DMS153 treated with DMSO at 0.1 percent for 48 hours (cell line): ENCODE results near the gene ASTN2.

Experiments
- DNase-seq: peaks from one replicate; lab custom pipeline; 2025; ENCODE audit not compliant: unreplicated experiment; lab: John Stamatoyannopoulos, UW

ASTN2 gene

DNA sequence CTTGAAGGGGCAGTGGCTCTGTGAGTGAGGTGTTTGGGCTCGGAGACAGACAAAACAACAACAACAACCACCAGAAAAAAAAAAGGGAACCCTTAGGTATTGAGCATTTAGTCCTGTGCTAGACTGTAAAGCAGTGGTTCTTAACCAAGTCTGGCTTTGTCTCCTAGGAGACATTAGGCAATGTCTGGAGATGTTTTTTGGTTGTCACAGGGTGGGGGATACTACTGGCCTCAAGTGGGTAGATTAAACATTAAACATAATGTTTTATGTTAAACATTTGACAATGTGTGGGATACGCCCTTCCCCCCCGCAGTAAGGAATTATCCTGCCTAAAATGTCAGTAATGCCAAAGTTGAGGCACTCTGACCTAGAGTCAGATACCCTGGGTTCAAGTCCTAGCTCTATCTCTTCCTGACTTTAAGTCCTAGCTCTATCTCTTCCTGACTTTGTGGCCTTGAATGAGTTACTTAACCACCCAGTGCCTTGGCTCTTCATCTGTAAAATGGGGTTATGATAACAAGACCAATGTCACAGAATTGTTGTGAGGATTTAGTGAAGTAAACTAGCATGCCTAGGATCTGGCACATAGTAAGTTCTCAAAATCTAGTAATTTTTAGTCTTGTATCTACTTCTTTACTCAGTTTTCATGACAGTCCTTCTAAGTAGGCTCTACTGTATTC is 725.9 kb downstream of the ASTN2 start:
- no peak for DNase-seq

DNA sequence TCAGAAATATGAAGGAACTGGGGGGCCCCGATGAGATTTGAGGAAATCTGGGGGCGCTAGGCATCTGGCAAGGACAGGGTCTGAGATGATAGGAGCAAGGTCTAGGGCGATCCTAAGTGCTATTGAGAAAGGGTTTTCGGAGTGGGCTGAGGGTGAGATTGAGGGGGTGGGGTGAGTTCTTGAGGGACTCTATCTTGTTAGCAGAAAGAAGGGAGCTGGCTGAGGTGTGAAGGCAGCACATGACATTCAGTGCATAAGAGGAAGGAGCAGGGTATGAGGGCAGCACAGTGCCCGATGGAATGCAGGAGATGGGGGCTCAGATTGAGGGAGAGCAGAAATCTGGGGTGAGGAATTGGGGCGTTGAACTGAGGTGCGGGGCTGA is 727.1 kb downstream of the ASTN2 start:
- DNase-seq: no peak

DNA sequence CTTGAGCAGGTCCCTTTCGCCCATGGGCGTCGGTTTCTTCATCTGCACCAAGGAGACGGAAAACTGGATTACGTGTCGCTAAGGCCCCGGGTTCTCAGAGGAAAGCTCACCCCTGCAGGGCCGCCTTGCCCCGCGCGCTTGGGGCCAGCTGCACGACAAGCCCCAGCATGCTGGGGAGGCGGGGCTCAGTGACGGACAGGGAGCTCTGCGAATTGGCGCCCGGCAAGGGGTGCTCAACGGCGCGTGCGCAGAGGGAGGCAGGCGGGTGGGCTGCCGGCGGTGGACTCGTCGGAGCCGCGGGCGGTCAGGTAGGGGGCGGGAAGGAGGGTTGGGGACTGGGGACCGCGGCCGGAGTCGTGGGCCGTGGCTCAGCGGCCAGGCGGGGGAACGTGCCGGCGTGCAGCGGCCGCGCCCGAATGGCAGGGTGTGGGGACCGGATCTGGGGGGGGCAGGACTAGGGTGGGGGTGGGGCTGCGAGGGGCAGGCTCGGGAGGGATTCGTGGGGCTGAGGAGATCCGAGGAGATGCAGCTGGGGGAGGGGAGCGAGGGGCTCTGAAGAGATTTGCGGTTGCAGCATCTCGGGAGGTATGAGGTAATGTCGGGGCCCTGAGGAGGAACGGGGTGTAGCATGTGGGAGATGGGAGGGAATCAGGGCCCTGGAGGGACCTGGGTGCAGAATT is 727.6 kb downstream of the ASTN2 start, which contains the start of gene TRIM32:
TSS of gene TRIM32 (plus strand) at position 232 of the 680 bp plus-strand sequence. CDS start 10,438 bp downstream, outside the sequence.
- peak; percentile 85 for DNase-seq

DNA sequence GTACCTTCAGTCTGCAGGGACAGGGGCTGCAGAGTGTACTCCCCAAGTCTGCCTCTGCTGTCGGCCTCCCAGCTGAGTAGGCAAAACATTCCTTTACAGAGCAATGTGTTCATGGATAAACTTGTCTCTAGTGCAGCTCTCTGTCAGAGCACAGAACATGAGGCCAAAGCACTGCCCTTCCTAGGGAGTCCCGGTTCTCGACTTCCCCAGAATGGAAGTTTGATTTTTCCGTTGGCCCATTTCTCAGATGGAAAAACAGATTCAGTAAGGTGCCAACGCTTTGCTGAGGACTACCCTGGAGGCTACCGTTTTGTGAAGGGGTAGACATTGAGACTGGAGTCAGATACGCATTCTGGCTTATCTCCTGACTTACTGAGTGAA is 728.2 kb downstream of the ASTN2 start:
- DNase-seq: no peak

DNA sequence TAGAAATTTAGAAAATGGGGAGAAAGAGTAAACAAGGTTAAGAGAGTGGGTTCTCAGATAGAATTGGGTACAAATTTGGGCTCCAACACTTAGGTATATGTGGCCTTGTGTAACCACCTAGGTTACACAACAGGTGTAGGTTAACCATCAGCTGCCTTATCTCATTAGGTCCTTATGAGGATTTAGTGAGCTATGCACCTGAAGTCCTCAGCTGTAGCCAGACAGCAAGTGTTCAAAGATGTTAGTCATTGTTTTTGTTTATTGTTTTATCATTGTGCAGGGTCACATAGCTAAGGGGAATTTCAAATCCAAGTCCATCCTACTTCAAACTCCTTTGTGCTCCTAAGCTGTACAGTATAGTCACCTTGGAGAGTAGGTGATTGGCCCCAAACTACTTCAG is 728.7 kb downstream of the ASTN2 start:
- no peak for DNase-seq

DNA sequence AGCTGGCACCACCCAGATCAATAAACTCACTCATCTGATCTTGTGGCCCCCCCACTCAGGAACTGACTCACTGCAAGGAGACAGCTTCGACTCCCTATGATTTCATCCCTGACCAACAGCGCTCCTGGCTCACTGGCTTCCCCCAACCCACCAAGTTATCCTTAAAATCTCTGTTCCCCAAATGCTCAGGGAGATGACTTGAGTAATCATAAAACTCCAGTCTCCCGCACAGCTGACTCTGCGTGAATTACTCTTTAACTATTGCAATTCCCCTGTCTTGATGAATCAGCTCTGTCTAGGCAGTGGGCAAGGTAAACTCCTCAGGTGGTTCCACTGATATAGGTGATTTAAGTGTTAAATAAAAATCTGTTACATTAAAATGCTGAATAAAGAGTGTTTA is 729.7 kb downstream of the ASTN2 start:
- no peak for DNase-seq

DNA sequence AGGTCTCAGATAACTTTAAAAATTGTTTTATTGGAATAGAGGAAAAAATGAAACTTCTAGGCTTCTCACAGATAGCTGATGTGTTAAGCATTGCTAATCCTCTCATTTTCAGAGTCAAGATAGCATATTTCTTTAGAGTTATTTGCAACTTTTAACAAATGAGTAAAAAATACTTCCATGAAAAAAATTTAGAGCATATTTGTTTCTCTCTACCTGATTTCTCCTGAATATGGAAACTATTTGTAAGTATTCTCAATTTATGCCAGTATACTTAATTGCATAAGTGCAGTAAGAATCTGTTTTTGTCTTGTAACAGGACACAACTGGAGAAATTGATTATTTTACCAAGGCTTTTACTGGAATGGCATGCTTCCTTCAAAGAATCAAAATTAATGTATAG is 731.3 kb downstream of the ASTN2 start:
- no peak for DNase-seq

DNA sequence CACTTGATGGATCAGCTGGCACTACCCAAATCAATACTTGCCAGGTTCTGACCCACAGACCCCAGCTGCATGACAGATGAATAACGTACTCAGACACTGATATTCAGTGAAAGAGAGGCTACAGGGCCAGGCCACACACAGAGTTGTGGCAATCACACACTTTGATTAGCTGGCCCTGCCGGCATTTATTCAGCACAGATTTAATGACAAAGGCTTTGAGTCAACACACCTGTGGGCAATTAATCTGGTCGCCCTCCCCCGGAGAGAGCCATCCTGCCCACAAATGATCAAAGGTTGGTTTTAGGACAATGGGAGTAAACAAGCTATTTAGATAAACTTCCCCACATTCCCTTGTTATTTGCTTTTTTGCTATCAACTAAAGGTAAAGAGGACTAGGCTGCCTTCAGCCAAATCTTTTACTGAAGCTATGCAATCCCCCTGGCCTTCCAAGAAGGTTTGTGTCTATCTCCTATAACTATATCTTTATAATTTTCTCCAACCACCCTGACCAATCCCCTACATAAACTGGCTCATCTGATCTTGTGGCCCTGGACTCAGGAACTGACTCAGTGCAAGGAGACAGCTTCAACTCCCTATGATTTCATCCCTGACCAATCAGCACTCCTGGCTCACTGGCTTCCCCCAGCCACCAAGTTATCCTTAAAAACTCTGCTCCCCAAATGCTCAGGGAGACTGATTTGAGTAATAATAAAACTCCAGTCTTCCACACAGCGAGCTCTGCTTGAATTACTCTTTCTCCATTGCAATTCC is 740.5 kb downstream of the ASTN2 start:
- DNase-seq: no peak

DNA sequence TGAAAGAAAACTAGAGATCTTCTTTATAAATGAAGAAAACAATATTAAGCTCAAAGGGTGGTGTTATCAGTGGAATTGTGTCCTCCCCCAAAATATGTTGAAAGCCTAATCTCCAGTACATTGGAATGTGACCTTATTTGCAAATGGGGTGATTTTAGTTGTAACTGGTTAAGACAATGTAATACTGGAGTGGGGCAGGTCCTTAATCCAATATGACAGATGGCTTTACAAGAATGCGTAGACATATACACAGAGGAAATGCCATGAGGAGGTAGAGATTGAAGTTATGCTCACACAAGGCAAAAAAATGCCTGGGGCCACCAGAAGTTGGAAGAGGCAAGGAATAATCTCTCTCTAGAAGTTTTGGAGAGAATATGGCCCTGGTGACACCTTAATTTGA is 741.5 kb downstream of the ASTN2 start:
- no peak for DNase-seq

DNA sequence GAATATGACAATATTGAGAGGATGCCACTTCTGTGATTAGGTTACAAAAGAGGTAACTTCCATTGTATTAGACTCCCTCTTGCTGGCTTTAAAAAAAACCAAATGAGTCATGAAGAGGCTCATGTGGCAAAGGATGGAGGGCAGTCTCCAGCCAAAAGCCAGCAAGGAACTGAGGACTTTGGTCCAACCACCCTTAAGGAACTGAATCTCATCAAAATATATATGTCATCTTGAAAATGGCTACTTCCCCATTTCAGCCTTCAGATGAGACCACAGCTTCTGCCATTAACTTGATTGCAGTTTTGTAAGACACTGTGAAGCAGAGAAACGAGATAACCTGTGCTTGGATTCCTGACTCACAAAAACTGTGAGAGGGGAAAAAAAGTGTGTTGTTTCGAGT is 743.3 kb downstream of the ASTN2 start:
- no peak for DNase-seq

DNA sequence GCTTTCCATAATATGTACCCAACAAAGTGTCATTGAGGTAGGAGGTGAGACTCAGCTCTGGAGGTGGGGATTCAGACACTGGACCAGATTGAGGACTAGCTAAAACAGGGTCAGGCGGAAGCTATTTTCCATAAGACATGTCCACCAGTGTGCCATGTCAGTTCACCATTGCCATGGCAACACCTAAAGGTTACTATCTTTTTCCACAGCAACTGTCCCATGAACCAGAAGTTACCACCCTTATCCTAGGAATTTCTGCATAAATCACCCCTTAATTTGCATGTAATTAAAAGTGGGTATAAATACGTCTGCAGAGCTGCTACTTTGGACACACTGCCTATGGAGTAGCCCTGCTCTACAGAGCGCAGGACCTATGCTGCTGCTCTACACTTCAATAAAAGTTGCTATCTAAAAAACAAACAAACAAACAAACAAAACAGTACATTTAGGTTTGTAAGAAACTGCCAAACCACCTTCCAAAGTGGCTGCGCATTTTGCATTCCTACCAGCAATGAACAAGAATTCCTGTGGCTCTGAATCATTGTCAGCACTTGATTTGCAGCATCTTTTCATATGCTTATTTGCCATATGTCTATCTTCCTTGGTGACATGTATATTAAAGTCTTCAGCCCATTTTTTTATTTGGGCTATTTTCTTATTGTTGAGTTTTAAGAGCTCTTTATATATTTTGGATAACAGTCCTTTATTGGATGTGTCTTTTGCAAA is 745.7 kb downstream of the ASTN2 start:
- no peak for DNase-seq

DNA sequence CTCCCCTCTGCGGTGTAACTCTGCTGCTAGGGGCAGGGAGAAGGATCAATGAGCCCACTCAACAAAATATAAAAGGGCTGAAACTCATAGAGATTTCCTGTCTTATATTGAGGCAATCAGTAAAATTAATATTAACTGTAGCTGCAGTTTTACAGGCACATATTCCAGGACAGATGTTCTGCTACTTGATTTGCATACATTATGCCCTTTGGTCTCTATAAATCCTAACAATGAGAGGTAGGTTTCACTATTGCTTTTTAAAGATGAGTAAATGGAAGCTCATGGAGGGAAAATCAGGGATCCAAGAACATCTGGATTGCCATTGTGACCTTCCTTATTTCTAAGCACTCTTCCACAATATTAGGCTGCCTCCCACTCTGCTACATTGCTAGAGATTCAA is 751.3 kb downstream of the ASTN2 start:
- DNase-seq: no peak

DNA sequence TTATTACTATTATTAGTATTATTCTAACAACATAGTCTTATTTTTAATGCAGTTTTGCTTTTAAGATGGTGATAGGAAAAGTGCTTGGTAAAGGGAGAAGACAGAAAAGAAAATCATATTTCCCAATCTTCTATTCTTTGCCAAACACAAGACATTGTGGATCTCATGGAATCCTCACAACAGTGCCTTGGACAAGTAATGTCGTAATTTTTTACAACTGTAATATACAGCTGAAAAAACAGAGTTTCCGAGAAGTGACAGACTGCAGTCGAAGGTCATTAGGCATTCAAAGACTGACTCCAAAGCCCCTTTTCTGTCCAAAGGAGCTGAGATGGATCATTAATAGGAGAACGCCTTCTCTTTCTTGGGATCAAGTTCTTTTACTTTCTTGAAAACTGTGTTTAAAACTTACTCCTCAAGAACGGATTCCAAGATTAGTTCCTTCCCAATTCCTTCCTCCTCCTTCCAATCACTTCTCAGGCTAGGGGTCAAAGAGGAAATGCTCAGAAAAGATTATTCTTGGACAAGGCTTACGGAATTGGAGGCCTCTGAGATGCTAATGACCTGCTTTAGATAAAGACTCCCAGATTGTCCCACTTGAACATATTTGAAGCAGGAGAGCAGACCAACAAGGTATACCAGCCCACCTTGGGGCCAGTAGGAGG is 752.1 kb downstream of the ASTN2 start:
- no peak for DNase-seq

DNA sequence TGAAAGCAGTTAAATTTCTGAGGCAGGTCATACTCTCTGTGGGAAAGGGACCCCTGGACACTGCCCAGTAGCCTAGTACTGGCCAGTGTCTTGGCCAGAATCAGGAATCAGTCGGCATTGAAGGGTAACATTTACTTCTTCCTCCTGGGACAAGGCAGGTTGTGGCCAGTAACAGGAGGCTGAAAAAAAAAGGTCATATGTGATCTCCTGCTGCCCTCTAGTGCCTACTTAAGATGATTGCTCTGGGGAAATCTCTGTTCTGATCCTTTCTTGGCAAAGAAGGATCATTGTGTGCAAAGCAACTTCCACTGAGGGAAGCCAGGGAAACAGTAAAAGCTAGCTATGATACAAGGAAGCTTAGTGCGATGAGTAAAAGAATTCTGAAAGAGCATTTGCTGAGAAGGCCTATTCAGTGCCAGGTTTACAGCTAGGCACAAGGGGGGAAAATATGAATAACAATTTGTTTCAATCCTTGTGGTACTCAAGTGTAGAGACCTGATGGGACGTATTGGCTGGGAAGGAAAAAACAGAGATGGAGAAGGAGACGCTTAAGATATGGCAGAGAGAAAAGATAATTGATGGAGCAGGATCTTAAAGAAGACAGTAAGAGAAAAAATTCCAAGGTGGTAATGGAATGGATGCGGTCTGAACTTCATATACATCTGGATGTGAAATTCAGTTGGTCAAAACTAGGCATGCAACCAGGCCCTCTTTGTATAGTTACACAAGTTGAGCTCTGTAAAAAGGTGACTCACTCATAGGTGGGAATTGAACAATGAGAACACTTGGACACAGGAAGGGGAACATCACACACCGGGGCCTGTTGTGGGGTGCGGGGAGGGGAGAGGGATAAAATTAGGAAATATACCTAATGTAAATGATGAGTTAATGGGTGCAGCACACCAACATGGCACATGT is 753.6 kb downstream of the ASTN2 start:
- DNase-seq: peak; percentile 53

DNA sequence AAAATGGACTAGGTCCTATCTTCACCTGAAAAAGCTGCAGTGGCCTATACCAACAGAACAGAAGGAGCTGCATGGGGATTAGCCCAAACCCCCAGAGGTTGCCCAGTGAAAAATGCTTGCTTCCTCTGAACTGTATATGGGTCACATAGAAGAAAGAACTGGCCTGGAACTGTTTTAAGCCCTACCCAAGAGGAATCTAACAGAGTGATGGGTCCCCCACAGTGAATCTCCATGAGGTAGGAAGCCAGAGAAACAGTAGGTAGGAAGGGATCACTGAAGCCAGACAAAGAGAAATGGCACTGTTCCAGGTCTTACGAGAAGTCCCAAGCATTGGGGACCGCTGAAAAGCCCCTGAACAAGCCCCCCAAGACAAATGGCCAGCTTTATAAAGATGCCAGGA is 756.6 kb downstream of the ASTN2 start:
- DNase-seq: no peak

DNA sequence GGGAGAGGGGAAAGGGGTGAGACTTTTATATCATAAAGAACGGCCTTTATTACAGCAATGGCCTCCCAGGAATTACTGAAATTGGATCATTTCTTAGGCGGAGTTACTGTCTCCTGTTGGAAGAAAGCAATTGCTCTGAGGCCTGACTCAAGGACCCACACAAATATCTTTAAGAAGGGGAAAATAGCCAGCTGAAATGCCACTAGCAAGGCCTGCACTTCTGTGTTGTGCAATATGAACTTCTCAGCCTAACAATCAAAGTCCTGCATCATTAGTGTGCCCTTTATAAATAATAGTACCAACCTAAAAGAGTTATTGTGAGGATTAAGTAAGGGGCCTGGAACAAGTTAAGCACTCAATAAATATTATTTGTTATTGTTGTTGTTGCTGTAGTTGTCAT is 757.9 kb downstream of the ASTN2 start:
- no peak for DNase-seq

DNA sequence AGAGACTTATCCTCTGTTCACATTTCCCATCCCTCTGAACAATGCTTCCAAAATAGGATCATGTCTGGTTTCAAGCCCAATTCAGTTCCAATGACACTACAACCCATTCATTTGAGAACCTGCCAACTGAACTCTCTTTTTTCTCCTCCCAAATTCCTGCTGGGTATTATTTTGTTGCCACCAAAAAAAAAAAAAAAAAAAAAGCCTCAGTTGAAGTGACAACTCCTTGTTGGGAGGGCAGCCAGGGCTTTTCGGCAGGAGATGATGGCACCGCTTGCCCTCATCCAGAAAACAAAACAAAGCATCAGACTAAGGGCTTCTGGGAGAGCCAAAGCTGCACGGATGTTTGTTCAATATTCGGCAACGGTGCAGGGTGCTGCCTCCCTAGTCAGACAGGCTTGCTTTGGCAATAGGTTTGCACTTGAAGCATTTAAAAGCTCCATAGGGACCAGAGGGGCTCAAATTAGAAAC is 758.3 kb downstream of the ASTN2 start:
- peak; percentile 42 for DNase-seq

DNA sequence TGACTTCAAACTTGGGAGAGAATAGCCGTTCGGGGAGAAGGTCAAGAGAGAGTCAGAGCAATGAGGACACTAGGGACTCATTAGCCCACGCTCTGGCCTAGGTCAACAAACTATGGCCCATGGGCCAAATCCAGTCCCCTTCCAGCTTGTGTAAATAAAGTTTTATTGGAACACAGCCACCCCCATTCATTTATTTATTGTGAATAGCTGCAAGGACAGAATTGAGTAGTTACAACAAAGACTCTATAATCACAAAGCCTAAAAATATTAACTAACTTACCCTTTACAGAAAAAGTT is 760.9 kb downstream of the ASTN2 start:
- DNase-seq: no peak

DNA sequence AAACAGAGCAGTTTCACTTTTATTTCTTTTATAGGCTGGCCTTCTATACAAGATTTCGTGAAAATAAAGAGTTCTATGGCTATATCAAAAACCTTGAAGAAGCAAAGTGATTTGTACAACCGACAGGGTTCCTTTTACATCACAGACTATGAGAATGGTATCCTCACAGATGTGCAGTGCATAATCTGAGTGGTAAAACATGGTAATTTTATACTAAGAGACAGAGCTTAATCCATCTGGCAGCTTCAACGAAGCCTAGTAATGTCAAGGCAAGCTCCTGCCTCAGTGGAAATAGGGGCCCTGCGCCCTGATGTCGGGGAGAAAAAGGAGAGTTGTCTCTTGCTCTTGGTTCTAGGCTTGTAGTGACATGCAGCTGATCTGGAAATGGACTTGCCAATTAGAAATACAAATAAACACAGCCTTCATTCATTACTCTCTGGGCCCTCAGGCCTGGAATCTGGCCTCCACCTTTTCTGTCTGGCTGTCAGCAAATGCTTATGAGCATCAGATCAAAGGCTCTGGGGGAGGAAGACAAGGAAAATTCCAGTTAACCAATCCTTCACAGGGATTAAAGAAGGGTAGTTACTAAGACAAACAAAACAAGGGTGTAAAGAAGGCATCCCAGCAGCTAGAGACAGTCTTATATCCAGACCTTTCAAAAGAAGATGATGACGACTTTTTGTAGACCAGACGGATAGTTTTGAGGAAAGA is 761.4 kb downstream of the ASTN2 start:
- DNase-seq: no peak

DNA sequence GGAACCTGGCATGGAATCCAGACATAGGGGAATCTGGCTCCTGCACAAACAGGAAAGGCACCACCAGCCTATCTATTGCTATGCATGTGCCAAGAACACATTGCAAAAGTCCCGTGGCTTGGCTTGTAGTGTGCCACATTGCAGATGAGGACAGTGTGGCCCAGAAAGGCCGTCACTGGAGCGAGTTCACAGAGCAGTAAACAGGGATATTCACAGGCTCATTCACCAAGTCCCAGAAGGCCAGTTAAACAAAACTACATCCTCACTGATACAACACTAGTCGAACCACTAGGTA is 767.4 kb downstream of the ASTN2 start:
- no peak for DNase-seq
